Activated B cell treated with CpG ODN at 0.5 μM for 24 hours (primary cell): ENCODE data around the gene FYN. TPM values are rescaled to one million over a fixed set of nuclear protein-coding genes. Genes with fewer than 3 reads are reported as not detected.

Experiments
- ATAC-seq: fragments of 200-7000 bp; cut with Tn5 transposase; one replicate; pipeline ENCODE4 v1.10.0; 2021; ENCODE audit warnings: low read depth, mild to moderate bottlenecking, moderate library complexity
- CTCF ChIA-PET: fragments of 350-600 bp; sonication (Branson Sonifier 250); formaldehyde crosslinking; loops from one replicate; lab custom pipeline; 2021; ENCODE audit warnings: antibody characterized with exemption; lab: Charles Lee
- POLR2A ChIA-PET: fragments of 350-600 bp; sonication (Branson Sonifier 250); formaldehyde crosslinking; loops from one replicate; lab custom pipeline; 2021; ENCODE audit warnings: antibody characterized with exemption; lab: Charles Lee
- DNase-seq: peaks from one replicate; pipeline ENCODE4 v3.0.0; 2022
- H3K27ac Mint-ChIP-seq: one replicate; pipeline ENCODE4 v1.8.0; 2020; ENCODE audit warnings: mixed read lengths
- H3K27me3 Mint-ChIP-seq: one replicate; pipeline ENCODE4 v1.8.0; 2021; ENCODE audit warnings: mixed read lengths
- H3K36me3 Mint-ChIP-seq: one replicate; pipeline ENCODE4 v1.8.0; 2021; ENCODE audit warnings: low read depth, mixed read lengths
- H3K4me1 Mint-ChIP-seq: one replicate; pipeline ENCODE4 v1.8.0; 2021; ENCODE audit warnings: mixed read lengths
- H3K4me3 Mint-ChIP-seq: one replicate; pipeline ENCODE4 v1.8.0; 2020; ENCODE audit warnings: mild to moderate bottlenecking, mixed read lengths
- H3K9me3 Mint-ChIP-seq: one replicate; pipeline ENCODE4 v1.8.0; 2020; ENCODE audit warnings: mixed read lengths
- intact Hi-C: fragments of 100-400 bp; cut with micrococcal nuclease; formaldehyde crosslinking; loops from one replicate; pipeline ENCODE4 v1.15.1; 2024
- total RNA-seq: library from RNA; stranded (reverse); gene quantifications from 2 replicates; pipeline ENCODE4 v1.2.3, GENCODE V29; 2022
- TF ChIP-seq, protein P1 (sequence below): fragments of 200-600 bp; IDR thresholded peaks from one replicate; pipeline ENCODE4 v1.8.0; 2022; ENCODE audit warnings: antibody characterized with exemption, mild to moderate bottlenecking

The FYN gene
- total RNA-seq, 1 donor from 2014 or later, result 64.7 TPM

DNA sequence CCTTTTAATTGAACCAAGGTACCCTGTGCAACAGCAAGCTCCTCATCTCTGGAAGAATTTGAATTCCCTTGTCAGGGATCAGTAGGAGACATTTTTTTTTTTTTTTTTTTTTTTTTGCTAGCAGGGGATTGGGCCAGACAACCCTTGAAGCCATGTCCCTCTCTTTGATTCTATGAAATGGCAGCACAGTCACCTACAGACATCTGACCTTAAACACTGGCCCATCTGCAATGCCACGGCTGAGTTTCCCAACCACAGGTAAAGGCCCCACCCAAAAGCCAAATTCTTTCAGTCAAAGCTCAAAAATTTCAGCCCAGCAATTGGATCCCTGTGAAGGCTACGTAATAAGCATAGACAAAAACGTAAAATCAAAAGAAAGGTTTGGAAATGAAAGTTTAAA is 94.2 kb downstream of the FYN start:
- Mint-ChIP-seq H3K27me3 (no peaks in the 10 kb centered on the region), H3K36me3 (peaks cover 9% of the 10 kb centered on the region), H3K4me1 (peaks cover 9% of the 10 kb centered on the region), H3K9me3 (no peaks in the 10 kb centered on the region), H3K27ac (no peak overlapping the region), H3K4me3 (no peak overlapping the region)
- DNase-seq, result no peak
- intact Hi-C loops, result no loop called here
- TF ChIP-seq, protein P1, sequence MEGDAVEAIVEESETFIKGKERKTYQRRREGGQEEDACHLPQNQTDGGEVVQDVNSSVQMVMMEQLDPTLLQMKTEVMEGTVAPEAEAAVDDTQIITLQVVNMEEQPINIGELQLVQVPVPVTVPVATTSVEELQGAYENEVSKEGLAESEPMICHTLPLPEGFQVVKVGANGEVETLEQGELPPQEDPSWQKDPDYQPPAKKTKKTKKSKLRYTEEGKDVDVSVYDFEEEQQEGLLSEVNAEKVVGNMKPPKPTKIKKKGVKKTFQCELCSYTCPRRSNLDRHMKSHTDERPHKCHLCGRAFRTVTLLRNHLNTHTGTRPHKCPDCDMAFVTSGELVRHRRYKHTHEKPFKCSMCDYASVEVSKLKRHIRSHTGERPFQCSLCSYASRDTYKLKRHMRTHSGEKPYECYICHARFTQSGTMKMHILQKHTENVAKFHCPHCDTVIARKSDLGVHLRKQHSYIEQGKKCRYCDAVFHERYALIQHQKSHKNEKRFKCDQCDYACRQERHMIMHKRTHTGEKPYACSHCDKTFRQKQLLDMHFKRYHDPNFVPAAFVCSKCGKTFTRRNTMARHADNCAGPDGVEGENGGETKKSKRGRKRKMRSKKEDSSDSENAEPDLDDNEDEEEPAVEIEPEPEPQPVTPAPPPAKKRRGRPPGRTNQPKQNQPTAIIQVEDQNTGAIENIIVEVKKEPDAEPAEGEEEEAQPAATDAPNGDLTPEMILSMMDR, result no peak
- POLR2A ChIA-PET, result interaction anchor here (0.6 to 0.7 kb wide), 2 partner anchors 213 to 264 kb away, joined by 3 to 9 read pairs; no protein-coding TSS in a partner anchor
- CTCF ChIA-PET, result no interaction called here
- ATAC-seq, result no peak

DNA sequence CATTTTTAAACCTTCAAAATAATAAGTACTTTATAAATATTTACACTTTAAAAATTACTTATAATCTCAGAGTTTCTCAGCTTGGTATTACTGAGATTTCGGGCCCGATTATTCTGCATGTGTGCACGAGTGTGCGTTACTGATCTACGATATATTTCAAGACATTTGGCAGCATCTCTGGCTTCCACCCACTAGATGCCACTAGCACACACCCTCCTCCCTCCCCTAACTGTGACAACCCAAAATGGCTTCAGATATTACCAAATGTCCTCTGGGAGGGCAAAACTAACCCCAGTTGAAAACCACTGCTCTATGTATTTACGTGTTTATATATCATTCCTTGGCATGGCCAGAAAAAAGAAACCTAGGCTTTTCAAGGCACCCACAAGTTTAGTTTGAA is 95.9 kb downstream of the FYN start:
- Mint-ChIP-seq H3K27ac (no peak overlapping the region), H3K4me1 (peaks cover 9% of the 10 kb centered on the region), H3K4me3 (peak overlapping the region; percentile 28), H3K36me3 (peaks cover 9% of the 10 kb centered on the region), H3K9me3 (no peaks in the 10 kb centered on the region), H3K27me3 (no peaks in the 10 kb centered on the region)
- TF ChIP-seq, protein P1, result no peak
- no peak for DNase-seq
- intact Hi-C loops, result loop anchor here (1.0 kb wide), 1 partner anchor 220 kb away; no protein-coding TSS in a partner anchor
- ChIA-PET POLR2A (no interaction called here), CTCF (interaction anchor here (1.2 to 1.6 kb wide), 2 partner anchors 67 to 220 kb away, joined by 3 read pairs; no protein-coding TSS in a partner anchor)
- ATAC-seq, result peak; percentile 77

DNA sequence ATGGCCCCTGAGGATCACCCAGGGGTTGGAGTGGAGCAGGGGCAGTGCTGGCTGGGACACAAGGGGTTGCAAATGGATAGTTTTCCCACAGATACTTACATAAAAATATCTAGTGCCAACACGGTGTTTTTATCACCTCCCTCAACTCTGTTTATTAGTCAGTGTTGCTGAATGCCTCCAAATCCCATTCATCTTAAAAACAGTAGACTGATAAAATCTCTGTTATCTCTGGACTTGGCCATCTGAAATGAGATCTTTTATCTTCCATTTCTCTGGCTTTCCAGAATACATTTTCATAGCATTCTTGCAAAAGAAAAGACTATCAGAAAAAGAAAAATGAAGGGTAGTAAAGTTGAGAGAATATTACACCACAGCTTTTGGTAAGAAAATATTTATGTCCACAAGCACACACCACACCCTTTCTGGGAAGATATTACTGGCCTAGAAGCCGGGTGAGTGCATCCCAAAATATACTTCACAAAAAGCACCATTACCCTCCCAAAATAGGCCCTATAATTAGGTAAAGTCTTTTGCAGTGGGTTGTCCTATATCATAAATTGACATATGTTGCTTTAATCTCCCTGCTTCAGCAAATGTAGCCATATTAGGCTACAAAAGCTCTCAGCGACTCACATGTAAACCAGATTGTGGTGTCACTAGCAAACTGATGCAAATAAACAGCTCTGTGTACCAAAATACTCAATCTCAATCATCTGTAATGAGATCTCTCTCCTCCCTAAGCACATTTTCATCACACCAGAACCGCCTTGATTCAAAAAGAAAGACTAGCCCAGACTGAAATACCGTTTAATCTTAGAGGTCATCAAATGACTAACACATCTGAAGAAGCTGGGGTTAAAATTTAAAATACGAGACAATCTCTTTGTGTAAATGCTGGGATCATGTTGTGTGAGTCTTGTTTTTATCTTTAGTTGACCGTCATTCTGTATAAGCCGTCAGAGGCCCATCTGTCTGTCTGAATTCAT is 96.7 kb downstream of the FYN start:
- DNase-seq (no peak), ATAC-seq (no peak)
- H3K4me3 Mint-ChIP-seq, result no peak overlapping the region
- no peak overlapping the region for H3K27ac Mint-ChIP-seq
- peaks cover 15% of the 10 kb centered on the region for H3K36me3 Mint-ChIP-seq
- POLR2A ChIA-PET, result no interaction called here
- peaks cover 9% of the 10 kb centered on the region for H3K4me1 Mint-ChIP-seq
- TF ChIP-seq, protein P1, result no peak
- H3K9me3 Mint-ChIP-seq, result no peaks in the 10 kb centered on the region
- CTCF ChIA-PET, result interaction anchor here (1.2 to 1.6 kb wide), 2 partner anchors 67 to 221 kb away, joined by 3 read pairs; no protein-coding TSS in a partner anchor
- H3K27me3 Mint-ChIP-seq, result no peaks in the 10 kb centered on the region
- intact Hi-C loops, result loop anchor here (1.0 kb wide), 1 partner anchor 221 kb away; no protein-coding TSS in a partner anchor

DNA sequence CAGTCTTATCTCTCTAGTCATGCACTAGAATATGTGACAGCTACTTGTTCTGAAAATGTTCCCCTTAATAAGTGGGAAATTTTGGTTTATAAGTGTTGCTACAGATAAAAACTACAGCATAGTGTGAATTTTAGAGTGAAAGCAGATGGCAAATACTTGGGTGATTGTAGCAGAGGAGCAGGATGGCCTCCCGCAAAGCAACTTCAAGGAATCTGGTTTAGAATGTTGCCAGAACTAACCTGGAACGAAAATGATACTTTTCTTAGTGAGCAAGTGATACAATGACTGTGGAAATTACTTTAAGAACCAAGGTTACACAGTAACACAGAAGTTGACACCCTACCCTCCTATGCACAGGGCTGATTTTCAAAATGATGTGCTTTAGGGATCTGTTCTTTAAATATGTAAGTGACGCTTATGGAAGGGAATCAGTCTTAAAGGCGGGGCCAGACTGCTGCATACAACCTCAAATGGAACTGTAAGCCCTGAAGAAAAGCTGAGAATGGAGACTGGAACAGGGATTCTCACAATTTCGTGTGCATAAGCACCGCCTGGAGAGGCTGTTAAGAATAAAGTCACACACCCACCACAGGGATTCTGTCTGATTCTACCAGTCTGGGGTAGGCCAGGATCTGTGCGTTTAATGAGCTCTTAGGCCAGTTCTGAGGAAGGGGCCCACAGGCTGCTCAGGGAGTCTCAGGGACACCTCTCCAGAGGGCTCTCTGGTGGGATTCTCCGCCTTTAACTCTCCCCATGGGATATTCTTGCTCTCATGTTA is 97.9 kb downstream of the FYN start:
- intact Hi-C loops, result no loop called here
- peaks cover 23% of the 10 kb centered on the region for H3K36me3 Mint-ChIP-seq
- H3K27ac Mint-ChIP-seq, result no peak overlapping the region

More for the DNA sequence above, 97.9 kb downstream of the FYN start:
- H3K27me3 Mint-ChIP-seq, result no peaks in the 10 kb centered on the region
- CTCF ChIA-PET, result no interaction called here
- peaks cover 9% of the 10 kb centered on the region for H3K4me1 Mint-ChIP-seq
- ATAC-seq (no peak), DNase-seq (no peak)
- no peaks in the 10 kb centered on the region for H3K9me3 Mint-ChIP-seq
- TF ChIP-seq, protein P1, result no peak
- H3K4me3 Mint-ChIP-seq, result no peak overlapping the region
- POLR2A ChIA-PET, result interaction anchor here (1.1 kb wide), 1 partner anchor 98 kb away, joined by 4 read pairs; the partner anchor contains the start of gene FYN
